Fibroblast of upper back skin (primary cell): Measurements from ENCODE around the gene HADH.
"Not testable (repeated sequence)": the region's sequence is repeated elsewhere in the genome, so short reads cannot be mapped to it uniquely, and the experiment has no call there.

Experiments used
- DNase-seq: peaks from one replicate; pipeline ENCODE4 v3.0.0-alpha.2; 2013

Gene HADH

GRCh38 chr4:107996949-107997788 is 7.5 kb downstream of the HADH start:
- DNase-seq = peak; percentile 75

DNA sequence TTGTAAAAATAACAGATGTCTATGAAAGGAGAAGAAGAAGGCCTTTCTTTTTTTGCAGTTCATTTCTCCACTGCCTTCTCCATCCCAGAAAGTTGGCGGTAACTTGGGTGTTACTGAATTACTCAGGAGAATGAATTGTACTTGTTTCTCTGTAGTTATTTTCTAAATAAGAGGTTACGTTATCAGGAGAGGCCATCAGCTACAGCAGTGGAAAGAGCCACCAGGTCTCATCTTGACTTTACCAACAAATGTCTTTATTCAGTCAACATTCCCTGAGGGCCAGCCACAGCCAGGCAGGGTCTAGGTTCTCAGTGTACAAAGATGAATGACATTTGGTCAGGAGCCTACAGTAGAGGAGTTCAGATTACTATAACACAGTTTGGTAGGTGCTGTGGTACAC is 8.1 kb downstream of the HADH start:
- DNase-seq = no peak

GRCh38 chr4:107999932-108000539 is 10.3 kb downstream of the HADH start:
- DNase-seq = peak; percentile 10

DNA sequence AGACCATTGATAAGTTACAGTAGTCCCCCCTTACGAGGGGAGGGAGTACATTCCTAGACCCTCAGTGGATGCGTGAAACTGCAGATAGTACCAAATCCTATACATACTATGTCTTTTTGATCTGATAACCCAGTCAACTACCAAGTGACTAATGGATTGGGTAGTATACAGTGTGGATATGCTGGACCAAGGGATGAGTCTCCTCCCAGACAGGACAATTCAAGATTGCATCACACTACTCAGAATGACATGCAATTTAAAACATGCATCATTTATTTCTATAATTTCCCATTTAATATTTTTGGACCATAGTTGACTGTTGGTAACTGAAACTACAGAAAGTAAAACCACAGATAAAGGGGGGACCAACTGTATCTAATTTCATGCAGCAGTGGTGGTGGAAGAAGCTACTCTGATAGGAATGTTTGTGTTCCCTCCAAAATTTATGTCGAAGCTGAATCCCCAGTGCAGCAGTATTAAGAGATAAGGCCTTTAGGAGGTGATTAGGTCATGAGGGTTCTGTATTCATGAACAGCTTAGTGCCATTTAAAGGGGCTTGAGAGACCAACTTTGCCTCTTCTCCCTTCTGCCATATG is 11.9 kb downstream of the HADH start:
- DNase-seq = peak; percentile 24

- DNase-seq = no peak
Observed at GRCh38 chr4:108003982-108004515, 14.4 kb downstream of the HADH start.

GRCh38 chr4:108004646-108005045 is 15.0 kb downstream of the HADH start:
- DNase-seq = no peak

- DNase-seq = no peak
Observed at GRCh38 chr4:108005807-108006206, 16.1 kb downstream of the HADH start.

DNA sequence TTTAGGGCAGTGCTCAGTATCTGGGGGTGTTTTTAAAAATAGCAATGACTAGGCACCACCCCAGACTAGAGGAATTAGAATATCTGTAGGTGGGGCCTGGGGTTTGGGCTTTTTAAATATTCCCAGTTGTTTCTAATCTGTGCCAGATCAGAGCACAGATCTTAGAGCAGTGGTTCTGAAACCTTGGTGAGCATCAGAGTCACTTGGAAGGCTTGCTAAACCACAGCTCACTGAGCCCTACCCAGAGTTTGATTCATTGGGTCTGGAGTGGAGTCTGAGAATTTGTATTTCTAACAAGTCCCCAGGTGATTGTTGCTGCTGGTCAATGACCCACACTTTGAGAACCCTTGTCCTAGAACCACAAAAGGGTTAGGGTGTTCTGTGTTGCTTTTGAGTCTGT is 16.7 kb downstream of the HADH start:
- peak; percentile 18 for DNase-seq

- DNase-seq = no peak
Observed at GRCh38 chr4:108007984-108008383, 18.3 kb downstream of the HADH start.

GRCh38 chr4:108008721-108009120 is 19.0 kb downstream of the HADH start:
- peak; percentile 70 for DNase-seq

DNA sequence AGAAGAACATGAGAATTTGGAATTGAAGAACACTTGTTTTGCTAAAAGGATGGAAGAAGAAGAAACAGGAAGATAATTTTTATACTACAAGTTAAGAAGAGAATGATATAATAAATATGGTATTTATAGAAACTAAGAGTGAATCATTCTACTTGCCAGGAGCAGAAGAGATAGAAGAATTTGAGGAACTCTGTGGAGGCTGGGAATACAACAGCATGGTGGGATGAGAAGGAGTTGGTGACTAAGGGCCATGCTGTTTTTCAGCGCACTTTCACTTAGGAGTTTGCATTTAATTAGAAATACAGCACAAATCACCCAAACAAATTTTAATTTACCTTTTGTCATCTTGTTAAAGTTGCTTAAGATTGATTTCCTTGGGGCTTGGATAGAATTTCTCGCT is 20.5 kb downstream of the HADH start:
- peak; percentile 85 for DNase-seq

DNA sequence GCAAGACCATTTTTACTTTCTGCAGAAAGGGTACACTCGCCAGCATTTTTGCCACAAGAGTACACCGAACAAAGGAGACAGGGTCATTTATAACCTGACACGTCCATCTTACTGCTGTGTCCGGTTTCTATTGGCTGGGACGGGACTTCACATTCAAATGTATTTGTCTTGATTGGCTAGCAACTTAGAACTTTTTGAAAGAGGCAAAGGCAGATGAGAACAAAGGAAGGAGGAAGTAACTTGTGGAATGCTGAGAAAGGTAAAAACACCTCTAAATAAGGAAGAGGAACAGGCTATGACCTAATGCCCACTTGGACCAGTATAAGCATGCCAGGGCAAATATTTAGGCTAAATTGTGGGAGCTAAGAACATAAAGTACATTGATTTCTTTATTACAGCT is 22.7 kb downstream of the HADH start:
- not testable (repeated sequence) for DNase-seq

DNA sequence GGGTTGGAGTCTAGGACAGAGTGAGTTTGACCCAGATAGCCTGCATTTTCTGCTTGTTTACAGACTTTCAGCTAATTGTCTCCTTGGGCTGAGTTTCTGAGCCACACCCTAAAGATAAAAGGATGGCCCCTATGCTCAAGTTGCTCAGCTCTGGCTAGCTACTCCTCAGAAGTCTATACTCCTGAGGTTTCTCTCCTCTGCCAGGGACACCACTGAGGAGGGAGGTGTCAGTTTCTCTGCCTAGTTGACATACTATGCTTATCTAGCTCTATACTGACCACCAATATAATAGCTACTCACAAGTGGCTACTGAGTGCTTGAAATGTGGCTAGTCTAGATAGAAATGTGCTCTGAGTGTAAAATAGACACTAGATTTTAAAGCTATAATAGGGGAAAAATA is 23.6 kb downstream of the HADH start:
- no peak for DNase-seq

DNA sequence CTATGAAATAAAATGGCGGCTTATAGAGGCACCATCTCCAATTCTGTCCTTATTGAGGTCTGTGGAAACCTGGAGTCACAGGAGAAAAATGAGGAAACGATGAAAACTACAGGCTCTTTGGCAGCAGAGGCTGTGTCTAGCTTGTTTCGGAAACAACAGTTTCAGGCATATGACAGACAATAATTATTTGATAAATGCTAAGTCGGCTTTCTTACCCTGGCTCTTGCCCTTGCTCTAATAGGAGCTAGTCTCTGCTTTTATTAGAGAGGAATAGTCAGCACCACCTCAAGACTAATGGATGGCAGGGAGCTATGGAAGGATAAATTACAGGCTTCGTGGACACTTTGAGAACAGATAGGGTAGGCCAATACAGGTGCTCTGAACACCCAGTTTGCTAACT is 24.3 kb downstream of the HADH start:
- no peak for DNase-seq

GRCh38 chr4:108018040-108018883 is 28.6 kb downstream of the HADH start:
- peak; percentile 79 for DNase-seq

GRCh38 chr4:108018884-108019187 is 29.1 kb downstream of the HADH start:
- DNase-seq = no peak

DNA sequence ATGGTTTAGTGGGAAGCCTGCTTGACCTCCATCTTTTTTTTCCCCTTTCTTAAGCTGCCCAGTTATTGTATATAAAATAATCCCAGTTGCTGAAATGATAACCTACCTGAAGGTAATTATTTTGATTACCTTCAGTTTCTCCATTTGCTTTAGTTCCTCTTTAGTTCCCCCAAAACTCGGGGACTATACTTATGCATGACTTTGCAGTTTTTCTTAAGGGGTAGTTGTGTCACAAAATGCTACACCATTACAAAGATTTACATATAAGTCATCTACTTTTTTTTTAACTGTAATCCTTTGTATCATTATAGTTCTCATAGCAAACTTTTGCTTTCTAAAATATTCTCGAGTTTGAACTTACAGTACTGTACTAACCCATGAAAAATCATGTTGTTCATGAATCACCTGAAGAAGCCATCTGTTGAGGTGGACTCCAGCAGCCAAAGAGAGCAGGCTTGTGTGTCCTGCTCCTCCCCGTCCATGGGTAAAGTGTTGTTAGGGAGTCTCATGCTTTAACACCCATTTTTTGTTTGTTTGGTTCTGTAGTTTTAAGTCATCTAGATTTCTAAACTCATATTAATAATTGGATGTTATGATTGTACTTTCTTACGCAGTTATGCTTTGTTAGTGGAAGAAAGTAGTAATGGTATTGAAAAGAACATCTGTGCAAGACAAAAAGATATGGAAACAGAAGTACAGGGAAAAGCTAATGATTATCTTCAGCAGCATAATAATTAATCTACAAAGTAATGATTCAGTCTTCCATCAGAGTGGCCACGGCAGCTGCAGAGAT is 34.6 kb downstream of the HADH start:
- no peak for DNase-seq

DNA sequence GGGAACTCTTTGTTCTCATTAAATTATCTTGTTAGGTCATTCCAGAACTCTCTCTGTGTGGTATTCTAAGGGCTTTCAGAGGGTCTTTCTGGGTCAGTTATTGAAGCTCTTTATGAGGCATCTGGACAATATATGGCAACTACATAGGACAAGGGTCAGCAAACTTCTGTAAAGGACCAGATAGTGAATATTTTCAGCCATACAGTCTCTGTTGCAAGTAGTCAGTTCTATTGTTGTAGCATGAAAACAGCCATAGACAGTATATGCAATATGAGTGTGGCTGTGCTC is 35.1 kb downstream of the HADH start:
- DNase-seq = no peak

DNA sequence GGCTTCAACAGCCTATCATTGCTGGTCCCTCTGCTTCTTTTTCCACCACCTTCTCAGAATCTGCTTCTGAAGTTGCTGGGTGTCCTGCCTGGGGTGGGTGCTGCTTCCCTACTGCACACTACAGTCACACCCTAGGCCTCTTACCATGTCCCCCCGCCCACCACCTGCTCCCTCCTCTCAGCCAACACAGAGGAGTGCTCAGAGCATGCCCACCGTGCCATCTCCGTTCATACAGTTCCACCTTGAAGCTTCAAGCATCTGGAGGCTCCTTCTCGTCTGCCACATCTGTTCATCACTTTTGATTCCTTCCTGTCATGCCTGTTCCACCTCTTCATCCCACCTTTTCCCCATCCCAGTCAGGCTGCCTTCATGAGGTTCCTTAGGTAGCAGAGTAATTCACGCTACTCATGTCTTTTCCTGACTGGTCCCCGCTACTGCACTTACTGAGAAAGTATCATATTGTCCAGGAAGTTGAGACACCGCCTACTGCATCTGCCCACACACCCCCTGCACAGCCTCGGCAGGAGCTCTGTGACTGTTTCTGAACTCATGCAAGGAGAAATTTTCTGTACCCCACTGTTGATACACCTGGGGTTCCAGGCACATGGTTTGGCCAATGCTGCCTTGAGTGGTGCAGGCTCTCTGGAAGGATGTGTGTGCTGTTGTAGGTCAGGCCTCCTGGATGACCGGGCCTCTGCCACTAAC is 39.5 kb downstream of the HADH start:
- DNase-seq = no peak

DNA sequence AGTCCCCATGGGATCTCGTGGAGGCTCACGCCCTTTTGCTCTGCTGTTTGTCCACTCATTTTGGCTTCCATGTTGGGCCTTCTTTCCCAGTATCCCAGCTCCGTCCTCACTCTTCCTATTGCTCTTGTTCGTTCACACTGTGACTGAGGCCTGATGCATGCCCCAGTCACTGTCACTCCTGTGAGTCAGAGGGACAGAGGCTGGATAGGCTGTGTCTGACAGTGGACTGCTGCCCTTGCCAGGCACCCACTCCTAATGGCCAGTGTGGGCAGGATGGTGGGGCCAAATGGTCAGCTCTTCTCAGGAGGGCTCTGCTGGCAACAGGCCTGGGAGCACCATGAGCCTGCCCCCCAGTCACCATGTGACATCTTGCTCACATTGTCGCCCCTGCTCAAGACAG is 40.0 kb downstream of the HADH start:
- no peak for DNase-seq

- peak; percentile 61 for DNase-seq
Observed at GRCh38 chr4:108030332-108030731, 40.6 kb downstream of the HADH start.
